Coronary artery (tissue), 2 donors: Measurements from ENCODE around the gene MAP3K20.

Experiments
- DNase-seq: peaks from one replicate; pipeline ENCODE4 v3.0.0-alpha.2; 2017; ENCODE audit warnings: low spot score
- H3K27ac ChIP-seq, 2 donors: fragments of 200-600 bp; sonication (generic); one replicate each; pipeline ENCODE4 v1.5.1; 2016 to 2019
- H3K4me3 ChIP-seq: fragments of 200-600 bp; sonication (generic); 2 replicates; pipeline ENCODE4 v1.5.1; 2016; ENCODE audit warnings: mild to moderate bottlenecking, moderate library complexity
- CTCF ChIP-seq: fragments of 200-600 bp; sonication (generic); IDR thresholded peaks from one replicate; pipeline ENCODE4 v1.5.1; 2019; ENCODE audit warnings: antibody characterized with exemption

Gene MAP3K20

GRCh38 chr2:173213181-173213580 is 137.5 kb downstream of the MAP3K20 start:
- no peak for TF ChIP-seq CTCF
- Histone ChIP-seq H3K4me3 (no peak overlapping the region), H3K27ac (no peak overlapping the region)
- DNase-seq, result no peak

- no peak for TF ChIP-seq CTCF
These were observed 138.6 kb downstream of the MAP3K20 start for GRCh38 chr2:173214213-173214612.

GRCh38 chr2:173215316-173215715 is 139.7 kb downstream of the MAP3K20 start:
- no peak for DNase-seq
- no peak for TF ChIP-seq CTCF
- Histone ChIP-seq H3K27ac (no peak overlapping the region), H3K4me3 (no peak overlapping the region)

More at GRCh38 chr2:173214213-173214612, 138.6 kb downstream of the MAP3K20 start:
- Histone ChIP-seq H3K4me3 (no peak overlapping the region), H3K27ac (no peak overlapping the region)
- DNase-seq, result no peak

DNA sequence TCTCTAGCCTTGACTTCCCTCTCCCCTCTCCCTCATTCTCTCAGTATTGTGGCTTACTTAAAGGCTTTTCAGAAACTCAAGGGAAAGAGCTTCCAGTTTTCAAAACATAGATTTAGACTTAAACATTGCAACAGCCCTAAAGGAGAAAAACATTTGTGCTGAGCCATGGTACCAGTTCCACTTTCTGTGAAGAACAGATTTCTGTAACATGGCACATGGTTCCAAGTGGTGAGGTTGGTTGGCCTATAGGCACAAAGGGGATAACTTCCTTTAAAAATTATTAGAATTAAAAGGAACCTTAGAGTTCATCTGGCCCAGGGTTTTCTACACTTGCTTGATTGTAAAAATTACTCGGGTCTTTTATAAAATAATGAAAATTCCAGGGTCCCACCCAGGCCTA is 140.4 kb downstream of the MAP3K20 start:
- no peak for TF ChIP-seq CTCF
- no peak for DNase-seq
- no peak overlapping the region for H3K4me3 ChIP-seq
- H3K27ac ChIP-seq, result no peak overlapping the region

GRCh38 chr2:173216668-173217067 is 141.0 kb downstream of the MAP3K20 start:
- no peak overlapping the region for H3K27ac ChIP-seq
- DNase-seq, result no peak

DNA sequence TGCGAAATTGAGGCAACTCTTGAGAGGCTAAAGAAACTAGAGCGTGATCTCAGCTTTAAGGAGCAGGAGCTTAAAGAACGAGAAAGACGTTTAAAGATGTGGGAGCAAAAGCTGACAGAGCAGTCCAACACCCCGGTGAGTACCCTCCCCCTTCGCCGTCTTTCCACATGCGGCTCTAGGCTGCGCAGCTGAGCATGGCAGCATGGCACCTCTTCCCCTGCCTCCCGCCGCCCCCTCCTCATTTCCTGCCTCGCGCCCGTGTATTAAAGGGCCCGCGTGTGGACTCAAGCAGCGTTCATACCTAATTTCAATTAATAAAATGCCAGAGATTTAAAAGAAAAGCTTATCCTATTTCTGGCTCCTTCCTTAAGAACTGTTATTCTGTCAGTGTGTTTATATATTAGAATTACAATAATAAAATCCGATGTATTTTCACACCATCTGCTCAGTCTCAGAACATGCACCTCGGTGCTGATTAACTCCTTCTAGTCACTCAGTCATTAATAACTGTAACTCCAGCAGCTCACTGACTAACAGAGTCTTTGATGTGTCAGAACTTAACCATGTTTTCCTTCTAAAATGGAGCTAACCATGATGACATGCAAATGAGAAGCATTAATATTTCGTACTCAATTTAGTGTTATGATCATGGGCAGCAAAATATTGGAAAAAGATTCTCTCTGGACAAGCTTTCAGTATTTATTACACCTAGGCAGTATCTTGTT is 141.6 kb downstream of the MAP3K20 start:
- Histone ChIP-seq H3K27ac (no peak overlapping the region), H3K4me3 (no peak overlapping the region)
- TF ChIP-seq CTCF, result no peak
- no peak for DNase-seq

More at GRCh38 chr2:173216668-173217067, 141.0 kb downstream of the MAP3K20 start:
- no peak for TF ChIP-seq CTCF
- no peak overlapping the region for H3K4me3 ChIP-seq
